Rectal smooth muscle tissue (tissue), 1 donor: ENCODE data around the gene KIFC1.

ENCODE experiments used
- H3K27ac ChIP-seq: one replicate; pipeline ENCODE4 v1.7.0; 2013; ENCODE audit warnings: low read depth, low read length, inconsistent platforms
- H3K27me3 ChIP-seq: one replicate; pipeline ENCODE4 v1.7.0; 2013; ENCODE audit warnings: low read length; ENCODE audit not compliant: control insufficient read depth, insufficient read depth
- H3K36me3 ChIP-seq: one replicate; pipeline ENCODE4 v1.7.0; 2013; ENCODE audit warnings: low read length; ENCODE audit not compliant: control insufficient read depth, insufficient read depth
- H3K4me1 ChIP-seq: one replicate; pipeline ENCODE4 v1.7.0; 2013; ENCODE audit warnings: low read length; ENCODE audit not compliant: control insufficient read depth, insufficient read depth
- H3K4me3 ChIP-seq: one replicate; pipeline ENCODE4 v1.7.0; 2013; ENCODE audit warnings: low read length
- H3K9ac ChIP-seq: one replicate; pipeline ENCODE4 v1.7.0; 2013; ENCODE audit warnings: low read length

KIFC1 gene

DNA sequence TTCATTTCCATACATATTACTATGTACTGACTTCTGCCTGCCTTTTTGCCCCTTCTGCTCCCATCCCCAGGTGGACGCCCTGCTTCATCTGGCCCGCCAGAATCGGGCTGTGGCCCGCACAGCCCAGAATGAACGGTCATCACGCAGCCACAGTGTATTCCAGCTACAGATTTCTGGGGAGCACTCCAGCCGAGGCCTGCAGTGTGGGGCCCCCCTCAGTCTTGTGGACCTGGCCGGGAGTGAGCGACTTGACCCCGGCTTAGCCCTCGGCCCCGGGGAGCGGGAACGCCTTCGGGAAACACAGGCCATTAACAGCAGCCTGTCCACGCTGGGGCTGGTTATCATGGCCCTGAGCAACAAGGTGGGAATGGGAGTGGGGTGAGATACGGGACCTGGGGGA, 14.5 kb downstream of the KIFC1 start:
- H3K36me3 ChIP-seq: peaks cover 2% of the 10 kb centered on the region
- no peaks in the 10 kb centered on the region for H3K27me3 ChIP-seq
- H3K4me3 ChIP-seq: no peak overlapping the region
- H3K27ac ChIP-seq: no peak overlapping the region
- no peaks in the 10 kb centered on the region for H3K4me1 ChIP-seq
- no peak overlapping the region for H3K9ac ChIP-seq

DNA sequence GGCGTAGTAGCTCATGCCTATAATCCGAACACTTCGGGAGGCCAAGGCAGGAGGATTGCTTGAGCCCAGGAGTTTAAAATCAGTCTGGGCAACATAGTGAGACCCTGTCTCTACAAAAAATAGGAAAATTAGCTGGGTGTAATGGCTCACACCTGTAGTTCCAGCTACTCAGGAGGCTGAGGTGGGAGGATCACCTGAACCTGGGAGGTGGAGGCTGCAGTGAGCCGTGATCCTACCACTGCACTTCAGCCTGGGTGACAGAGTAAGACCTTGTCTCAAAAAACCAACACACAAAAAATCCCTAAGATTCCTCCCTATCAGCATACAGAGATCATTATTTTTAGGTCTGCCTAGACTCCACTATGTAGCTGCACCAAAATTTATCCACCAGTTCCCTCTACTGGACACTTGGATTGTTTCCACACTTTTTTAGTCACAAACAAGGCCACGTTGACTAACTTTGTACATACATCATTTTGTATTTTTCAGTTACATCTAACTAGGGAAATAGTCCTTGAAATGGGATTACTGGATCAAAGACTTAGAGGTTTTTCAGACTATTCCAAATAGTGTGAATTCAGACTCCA, 15.6 kb downstream of the KIFC1 start:
- Histone ChIP-seq H3K4me1 (peaks cover 3% of the 10 kb centered on the region), H3K36me3 (peaks cover 2% of the 10 kb centered on the region), H3K27me3 (no peaks in the 10 kb centered on the region), H3K9ac (no peak overlapping the region), H3K4me3 (no peak overlapping the region), H3K27ac (no peak overlapping the region)

DNA sequence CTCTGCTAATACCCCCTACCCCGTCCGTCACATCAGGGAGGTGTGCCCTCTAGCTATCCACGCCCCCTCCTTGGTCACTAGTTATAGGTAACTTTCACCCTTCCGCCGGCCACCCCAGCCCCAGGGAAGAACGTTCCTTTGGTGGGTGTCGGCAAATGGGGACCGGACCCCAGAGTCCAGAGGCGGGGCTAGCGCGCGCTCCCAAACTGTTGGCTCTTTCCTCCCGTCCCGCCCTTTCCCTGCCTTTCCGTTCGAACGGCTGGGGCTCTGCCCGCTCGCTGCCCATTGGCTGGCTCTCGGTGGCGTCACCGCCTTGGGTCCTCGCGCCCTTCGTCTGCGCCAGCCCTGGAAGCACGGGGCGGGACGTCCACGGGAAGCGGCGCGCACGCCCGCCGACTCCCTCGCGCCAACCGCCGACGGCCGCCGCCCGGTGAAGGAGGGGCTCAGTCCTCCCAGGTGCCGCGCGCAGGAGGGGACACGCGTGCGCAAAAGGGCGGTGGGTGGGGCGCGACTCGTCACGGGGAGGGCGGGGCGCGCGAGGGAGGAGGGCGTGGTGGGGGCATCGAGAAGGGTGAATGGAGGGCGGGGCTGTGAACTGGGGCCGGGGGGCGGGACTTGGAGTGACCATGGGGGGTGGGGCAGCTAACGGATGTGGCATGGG, 18.6 kb downstream of the KIFC1 start:
- Histone ChIP-seq H3K27ac (peak overlapping the region; percentile 95), H3K27me3 (no peaks in the 10 kb centered on the region), H3K4me3 (peak overlapping the region; percentile 76), H3K9ac (peak overlapping the region; percentile 43), H3K4me1 (peaks cover 3% of the 10 kb centered on the region), H3K36me3 (peaks cover 15% of the 10 kb centered on the region)

DNA sequence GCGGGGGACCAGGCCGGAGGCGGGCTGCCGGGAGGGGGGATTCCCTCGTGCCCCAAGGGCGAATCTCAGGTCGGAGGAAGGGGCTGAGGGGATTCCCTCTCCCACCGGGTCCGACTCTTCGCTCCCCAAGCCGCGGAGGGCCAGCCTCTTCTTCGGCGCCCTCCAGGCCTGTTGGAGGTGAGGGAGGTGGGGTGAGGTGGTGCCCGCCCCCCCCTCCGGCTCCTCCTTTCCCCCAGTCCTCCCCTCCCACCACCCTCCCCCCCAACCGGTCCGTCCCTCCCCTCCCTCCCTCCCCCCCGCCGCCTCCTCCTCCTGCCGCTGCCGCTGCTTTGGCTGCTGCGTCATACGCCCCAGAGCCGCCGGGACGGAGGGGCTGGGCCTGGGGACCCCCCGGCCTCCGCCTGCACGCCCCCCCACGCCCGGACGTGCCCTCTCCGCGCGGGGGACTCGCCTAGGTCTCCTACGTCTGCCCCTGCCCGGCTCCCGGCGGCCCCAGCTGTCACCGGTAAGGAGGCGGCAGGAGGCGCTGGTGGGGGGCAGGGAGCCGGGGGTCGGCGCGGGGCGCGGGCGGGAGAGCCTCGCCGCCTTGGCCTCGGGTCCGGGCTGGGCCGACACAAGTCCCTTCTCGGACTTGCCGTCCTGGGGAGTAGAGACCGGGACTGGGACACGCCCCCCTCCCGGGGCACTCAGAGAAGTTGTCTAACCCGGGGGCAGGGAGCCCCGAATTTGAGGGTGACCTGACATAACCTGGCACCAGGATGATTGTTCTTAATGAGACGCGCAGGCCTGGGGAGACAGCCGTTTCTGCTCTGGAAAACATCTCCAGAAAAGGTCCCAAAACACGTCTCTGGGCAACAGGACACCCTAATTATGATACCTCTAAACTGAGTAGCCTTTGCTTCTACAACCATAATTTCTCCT, 19.3 kb downstream of the KIFC1 start, which contains the start of gene PHF1:
PHF1 (plus strand) TSS at position 304 of the 921 bp plus-strand sequence. CDS start 1,250 bp downstream, outside the sequence.
- peaks cover 22% of the 10 kb centered on the region for H3K36me3 ChIP-seq
- peaks cover 3% of the 10 kb centered on the region for H3K4me1 ChIP-seq
- H3K9ac ChIP-seq: peak within 1 kb of the TSS; percentile 68
- no peaks in the 10 kb centered on the region for H3K27me3 ChIP-seq
- H3K27ac ChIP-seq: peak within 1 kb of the TSS; percentile 95
- peak within 1 kb of the TSS; percentile 80 for H3K4me3 ChIP-seq

DNA sequence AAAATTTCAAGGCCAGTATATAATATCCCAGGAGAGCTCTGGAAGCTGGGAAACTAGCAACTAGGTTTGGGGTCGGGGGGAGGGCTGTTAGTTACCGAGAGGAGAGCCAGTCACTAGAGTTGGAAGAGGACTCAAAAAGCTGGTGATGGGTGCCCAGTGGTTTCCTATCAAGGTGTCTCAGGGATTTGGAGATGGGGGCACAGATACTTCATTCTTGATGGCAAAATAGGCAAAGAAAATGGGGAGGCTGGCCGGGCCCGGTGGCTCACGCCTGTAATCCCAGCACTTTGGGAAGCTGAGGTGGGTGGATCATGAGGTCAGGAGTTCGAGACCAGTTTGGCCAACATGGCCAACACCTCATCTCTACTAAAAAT, 20.0 kb downstream of the KIFC1 start:
- Histone ChIP-seq H3K4me3 (peak overlapping the region; percentile 80), H3K4me1 (peaks cover 3% of the 10 kb centered on the region), H3K36me3 (peaks cover 23% of the 10 kb centered on the region), H3K9ac (peak overlapping the region; percentile 68), H3K27ac (peak overlapping the region; percentile 95), H3K27me3 (no peaks in the 10 kb centered on the region)

DNA sequence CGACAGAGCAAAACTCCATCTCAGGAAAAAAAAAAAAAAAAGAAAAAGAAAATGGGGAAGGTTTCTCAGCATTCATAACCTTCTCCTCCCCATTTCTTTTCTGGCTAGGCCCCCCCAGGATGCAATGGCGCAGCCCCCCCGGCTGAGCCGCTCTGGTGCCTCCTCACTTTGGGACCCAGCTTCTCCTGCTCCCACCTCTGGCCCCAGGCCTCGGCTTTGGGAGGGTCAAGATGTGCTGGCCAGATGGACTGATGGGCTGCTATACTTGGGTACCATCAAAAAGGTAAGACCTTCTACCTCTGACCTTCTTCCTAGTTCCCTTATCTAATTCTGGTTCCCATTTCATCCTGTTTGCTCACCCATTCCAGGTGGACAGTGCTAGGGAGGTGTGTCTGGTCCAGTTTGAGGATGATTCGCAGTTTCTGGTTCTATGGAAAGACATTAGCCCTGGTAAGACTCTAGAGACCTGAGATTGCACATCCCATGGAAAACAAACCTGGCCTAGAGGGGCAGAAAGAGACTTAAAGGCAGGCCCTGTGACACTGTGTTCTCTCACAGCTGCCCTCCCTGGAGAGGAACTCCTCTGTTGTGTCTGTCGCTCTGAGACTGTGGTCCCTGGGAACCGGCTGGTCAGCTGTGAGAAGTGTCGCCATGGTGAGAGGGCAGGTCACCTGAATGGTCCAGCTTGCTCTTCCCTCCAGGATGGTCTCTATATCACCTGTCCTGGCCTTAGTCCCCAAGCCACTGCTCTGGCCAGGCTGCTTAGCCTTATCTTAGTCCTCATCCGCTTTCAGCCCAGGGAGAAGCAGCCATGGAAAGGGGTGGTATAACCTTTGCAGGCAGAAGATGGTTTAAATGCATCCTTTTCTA, 20.8 kb downstream of the KIFC1 start:
- peaks cover 8% of the 10 kb centered on the region for H3K4me1 ChIP-seq
- no peaks in the 10 kb centered on the region for H3K27me3 ChIP-seq
- peaks cover 23% of the 10 kb centered on the region for H3K36me3 ChIP-seq
- no peak overlapping the region for H3K4me3 ChIP-seq
- no peak overlapping the region for H3K9ac ChIP-seq
- H3K27ac ChIP-seq: no peak overlapping the region

DNA sequence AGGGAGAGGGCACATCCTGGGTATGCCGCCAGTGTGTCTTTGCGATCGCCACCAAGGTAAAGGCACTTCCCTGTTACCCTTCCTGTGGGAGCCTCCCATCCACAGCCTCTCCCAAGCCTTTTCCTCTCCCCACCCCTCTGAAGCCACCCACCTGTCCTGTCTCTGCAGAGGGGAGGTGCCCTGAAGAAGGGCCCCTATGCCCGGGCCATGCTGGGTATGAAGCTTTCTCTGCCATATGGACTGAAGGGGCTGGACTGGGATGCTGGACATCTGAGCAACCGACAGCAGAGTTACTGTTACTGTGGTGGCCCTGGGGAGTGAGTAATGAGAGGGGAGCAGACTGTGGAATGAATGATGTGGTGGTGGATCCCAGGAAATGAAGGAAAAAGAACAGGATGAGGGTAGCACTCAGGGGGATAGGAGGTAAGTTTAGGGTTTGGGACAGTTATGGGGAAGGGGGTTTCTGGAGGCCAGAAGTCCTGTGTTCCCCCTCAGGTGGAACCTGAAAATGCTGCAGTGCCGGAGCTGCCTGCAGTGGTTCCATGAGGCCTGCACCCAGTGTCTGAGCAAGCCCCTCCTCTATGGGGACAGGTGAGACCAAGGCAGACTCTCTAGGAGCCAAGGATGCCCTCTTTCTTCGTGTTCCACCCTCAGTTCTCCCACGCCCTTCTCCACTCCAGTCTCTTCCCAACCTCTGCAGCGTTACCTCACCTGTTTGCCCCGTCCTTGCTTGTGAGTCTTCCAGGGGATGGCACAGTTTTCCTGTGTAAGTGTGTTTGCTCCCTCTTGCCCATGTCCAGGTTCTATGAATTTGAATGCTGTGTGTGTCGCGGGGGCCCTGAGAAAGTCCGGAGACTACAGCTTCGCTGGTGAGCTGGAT, 21.9 kb downstream of the KIFC1 start:
- Histone ChIP-seq H3K27me3 (no peaks in the 10 kb centered on the region), H3K36me3 (peaks cover 23% of the 10 kb centered on the region), H3K4me1 (peaks cover 9% of the 10 kb centered on the region), H3K27ac (no peak overlapping the region), H3K9ac (no peak overlapping the region), H3K4me3 (no peak overlapping the region)

DNA sequence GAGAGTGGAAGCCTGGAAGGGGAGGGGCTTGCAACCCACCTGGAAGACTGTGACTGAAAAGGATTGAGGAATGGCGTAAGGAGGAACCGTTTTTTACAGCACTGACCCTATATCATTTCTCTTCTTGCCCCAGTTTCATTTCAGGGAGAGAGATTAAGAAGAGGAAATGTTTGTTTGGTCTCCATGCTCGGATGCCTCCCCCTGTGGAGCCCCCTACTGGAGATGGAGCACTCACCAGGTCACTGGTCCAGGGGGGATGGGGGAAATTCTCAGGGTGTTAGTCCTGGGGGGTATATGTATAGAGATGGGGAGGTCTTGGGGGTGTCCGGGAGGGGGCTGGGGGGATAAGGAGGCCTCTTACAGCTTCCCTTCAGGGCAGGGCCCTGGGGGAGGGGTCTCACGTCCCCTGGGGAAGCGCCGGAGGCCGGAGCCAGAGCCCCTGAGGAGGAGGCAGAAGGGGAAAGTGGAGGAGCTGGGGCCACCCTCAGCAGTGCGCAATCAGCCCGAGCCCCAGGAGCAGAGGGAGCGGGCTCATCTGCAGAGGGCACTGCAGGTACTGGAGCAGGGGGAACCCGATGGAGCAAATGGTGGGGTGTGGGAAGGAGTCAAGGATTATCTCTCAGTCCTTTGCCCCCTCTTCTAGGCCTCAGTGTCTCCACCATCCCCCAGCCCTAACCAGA, 23.1 kb downstream of the KIFC1 start:
- Histone ChIP-seq H3K36me3 (peaks cover 23% of the 10 kb centered on the region), H3K9ac (no peak overlapping the region), H3K4me1 (peaks cover 22% of the 10 kb centered on the region), H3K27ac (no peak overlapping the region), H3K4me3 (no peak overlapping the region), H3K27me3 (no peaks in the 10 kb centered on the region)

DNA sequence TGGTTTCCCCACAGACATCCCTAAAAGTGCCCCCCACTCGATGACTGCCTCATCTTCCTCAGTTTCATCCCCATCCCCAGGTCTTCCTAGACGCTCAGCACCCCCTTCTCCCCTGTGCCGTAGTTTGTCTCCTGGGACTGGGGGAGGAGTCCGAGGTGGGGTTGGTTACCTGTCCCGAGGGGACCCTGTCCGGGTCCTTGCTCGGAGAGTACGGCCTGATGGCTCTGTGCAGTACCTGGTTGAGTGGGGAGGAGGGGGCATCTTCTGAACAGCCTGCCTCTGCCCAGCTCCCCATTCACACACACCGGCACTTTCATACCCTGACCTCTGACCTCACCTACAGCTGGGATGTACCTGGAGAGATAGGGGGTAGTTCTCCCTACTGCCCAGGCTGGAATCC, 24.2 kb downstream of the KIFC1 start:
- Histone ChIP-seq H3K9ac (no peak overlapping the region), H3K4me1 (peaks cover 23% of the 10 kb centered on the region), H3K27ac (no peak overlapping the region), H3K27me3 (no peaks in the 10 kb centered on the region), H3K4me3 (no peak overlapping the region), H3K36me3 (peaks cover 23% of the 10 kb centered on the region)

DNA sequence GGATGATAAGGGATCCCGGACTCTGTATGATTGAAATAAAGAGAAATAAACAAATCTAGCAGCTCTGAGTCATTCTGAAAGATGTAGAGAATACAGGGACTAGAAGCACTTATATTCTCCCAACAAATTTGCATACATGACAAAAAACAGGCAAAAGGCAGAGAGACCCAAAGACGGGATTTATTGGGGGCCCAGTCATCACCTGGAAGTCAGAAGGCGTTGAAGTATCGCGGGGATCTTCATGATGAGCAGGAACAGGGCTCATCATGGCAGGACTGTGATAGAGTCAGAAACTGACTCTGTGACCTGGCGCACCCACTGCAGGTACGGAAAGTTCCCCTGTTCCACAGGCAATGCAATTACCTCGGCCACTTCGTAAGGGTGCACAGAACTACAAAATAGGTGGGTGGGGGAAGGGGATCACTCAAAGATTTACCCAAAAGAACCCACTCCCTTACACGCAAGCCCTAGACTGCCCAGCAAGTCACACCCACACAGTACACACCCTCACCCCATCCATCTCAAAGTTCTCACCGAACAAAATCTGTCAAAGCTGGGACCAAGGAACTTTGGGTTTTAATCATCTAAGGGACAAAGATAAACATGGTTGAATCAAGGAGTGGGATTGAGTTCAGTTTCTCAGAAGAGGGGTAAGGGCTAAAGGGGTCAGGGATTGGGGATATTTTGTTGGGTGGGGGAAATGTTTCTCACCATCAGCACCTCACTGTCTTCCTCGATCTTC, 24.9 kb downstream of the KIFC1 start:
- H3K4me3 ChIP-seq: peak overlapping the region; percentile 72
- H3K36me3 ChIP-seq: peaks cover 23% of the 10 kb centered on the region
- H3K9ac ChIP-seq: no peak overlapping the region
- H3K27ac ChIP-seq: peak overlapping the region; percentile 88
- peaks cover 22% of the 10 kb centered on the region for H3K4me1 ChIP-seq
- no peaks in the 10 kb centered on the region for H3K27me3 ChIP-seq
